ENCODE measurements around the gene LAMA2. TPM values are rescaled to one million over a fixed set of nuclear protein-coding genes. Genes with fewer than 3 reads are reported as not detected.

Gene LAMA2
- total RNA-seq, 4 donors from 2014 or later = 15.4 to 55.3 (median 38.7) TPM

GRCh38 chr6:129203190-129203900 is 320.4 kb downstream of the LAMA2 start:
- Histone ChIP-seq H3K4me1 (no peaks in the 10 kb centered on the region), H3K4me3 (no peak overlapping the region), H3K27me3 (no peaks in the 10 kb centered on the region), H3K9me3 (no peaks in the 10 kb centered on the region), H3K27ac (no peak overlapping the region), H3K36me3 (no peaks in the 10 kb centered on the region)
- TF ChIP-seq POLR2A (IDR thresholded peaks at IDR 0.05) (no peak), CTCF (IDR thresholded peaks at IDR 0.05) (no peak)
- no peak for DNase-seq

DNA sequence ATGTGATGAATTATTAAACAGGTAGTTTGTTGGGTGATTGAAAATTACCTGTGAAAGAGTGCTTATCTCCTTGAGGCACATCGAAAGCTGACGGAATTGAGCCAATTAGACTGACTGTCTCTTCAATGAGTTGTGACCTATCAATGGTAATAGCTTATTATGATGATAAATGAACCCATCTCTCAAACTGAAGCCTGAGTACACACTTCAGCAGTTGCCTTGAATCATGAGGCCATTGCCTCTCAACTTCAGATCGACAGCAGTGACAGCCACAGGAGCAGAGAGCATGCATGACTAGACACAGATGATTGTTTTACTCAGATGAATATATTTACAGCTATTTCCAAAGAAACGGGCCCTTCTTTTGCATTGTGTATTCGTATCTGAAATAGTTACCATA is 323.9 kb downstream of the LAMA2 start:
- H3K27me3 ChIP-seq = no peaks in the 10 kb centered on the region
- H3K4me3 ChIP-seq = no peak overlapping the region
- H3K36me3 ChIP-seq = no peaks in the 10 kb centered on the region
- H3K4me1 ChIP-seq = no peaks in the 10 kb centered on the region
- no peaks in the 10 kb centered on the region for H3K9me3 ChIP-seq
- no peak overlapping the region for H3K27ac ChIP-seq
- DNase-seq = no peak
- TF ChIP-seq CTCF (IDR thresholded peaks at IDR 0.05) (no peak), POLR2A (IDR thresholded peaks at IDR 0.05) (no peak)

GRCh38 chr6:129207832-129208231 is 324.9 kb downstream of the LAMA2 start:
- Histone ChIP-seq H3K36me3 (no peaks in the 10 kb centered on the region), H3K4me1 (no peaks in the 10 kb centered on the region), H3K4me3 (no peak overlapping the region), H3K27me3 (no peaks in the 10 kb centered on the region), H3K9me3 (no peaks in the 10 kb centered on the region), H3K27ac (no peak overlapping the region)
- no peak for DNase-seq
- no peak for TF ChIP-seq POLR2A (IDR thresholded peaks at IDR 0.05)
- TF ChIP-seq CTCF (IDR thresholded peaks at IDR 0.05) = no peak

- Histone ChIP-seq H3K4me1 (no peaks in the 10 kb centered on the region), H3K9me3 (no peaks in the 10 kb centered on the region), H3K27ac (no peak overlapping the region), H3K27me3 (no peaks in the 10 kb centered on the region), H3K4me3 (no peak overlapping the region), H3K36me3 (no peaks in the 10 kb centered on the region)
- no peak for DNase-seq
- TF ChIP-seq POLR2A (IDR thresholded peaks at IDR 0.05) (no peak), CTCF (IDR thresholded peaks at IDR 0.05) (no peak)
Measured at GRCh38 chr6:129208415-129209034, 325.6 kb downstream of the LAMA2 start.

GRCh38 chr6:129209355-129209754 is 326.4 kb downstream of the LAMA2 start:
- Histone ChIP-seq H3K4me1 (no peaks in the 10 kb centered on the region), H3K27me3 (no peaks in the 10 kb centered on the region), H3K27ac (no peak overlapping the region), H3K4me3 (no peak overlapping the region), H3K36me3 (no peaks in the 10 kb centered on the region), H3K9me3 (no peaks in the 10 kb centered on the region)
- TF ChIP-seq CTCF (IDR thresholded peaks at IDR 0.05) (no peak), POLR2A (IDR thresholded peaks at IDR 0.05) (no peak)
- no peak for DNase-seq
